ENCODE results near the gene ITGB2.

GRCh38 chr21:44895859-44896258, 24.8 kb downstream of the ITGB2 start:
- TF ChIP-seq CTCF (IDR thresholded peaks at IDR 0.05) (no peak), POLR2A (IDR thresholded peaks at IDR 0.05) (no peak)
